Measurements from ENCODE around the gene MTR.

Gene MTR

DNA sequence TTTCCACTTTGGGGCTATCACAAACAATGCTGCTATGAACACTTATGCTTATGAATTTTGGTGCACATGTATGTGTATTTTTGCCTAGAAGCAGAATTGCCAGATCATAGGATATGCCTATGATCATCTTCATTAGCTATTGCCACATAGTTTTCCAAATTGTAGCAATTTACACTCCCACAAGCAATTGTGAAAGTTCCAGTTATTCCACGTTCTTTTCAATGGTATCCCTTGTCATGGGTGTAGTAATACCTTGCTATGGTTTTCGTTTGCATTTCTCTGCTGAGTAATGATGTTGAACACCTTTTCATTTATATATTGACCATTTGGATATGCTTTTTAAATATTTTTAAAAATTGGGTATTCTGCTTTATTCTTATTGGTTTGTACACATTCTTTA lies 82.6 kb downstream of the MTR start:
- TF ChIP-seq PAX5 (IDR thresholded peaks at IDR 0.05; ENCODE audit: insufficient read depth, low read length, severe bottlenecking) (no peak), TAF1 (IDR thresholded peaks at IDR 0.05; ENCODE audit: low read depth, low read length) (no peak), POLR2AphosphoS5 (IDR thresholded peaks at IDR 0.05; ENCODE audit: low read depth, low read length) (no peak), POU2F2 (IDR thresholded peaks at IDR 0.05; ENCODE audit: low read depth, low read length) (no peak), SPI1 (IDR thresholded peaks at IDR 0.05; ENCODE audit: low read depth, low read length) (no peak), POLR2A (IDR thresholded peaks at IDR 0.05; ENCODE audit: low read depth, low read length) (no peak)
- FAIRE-seq (no peak), DNase-seq (ENCODE audit: insufficient read length, low spot score) (no peak)

DNA sequence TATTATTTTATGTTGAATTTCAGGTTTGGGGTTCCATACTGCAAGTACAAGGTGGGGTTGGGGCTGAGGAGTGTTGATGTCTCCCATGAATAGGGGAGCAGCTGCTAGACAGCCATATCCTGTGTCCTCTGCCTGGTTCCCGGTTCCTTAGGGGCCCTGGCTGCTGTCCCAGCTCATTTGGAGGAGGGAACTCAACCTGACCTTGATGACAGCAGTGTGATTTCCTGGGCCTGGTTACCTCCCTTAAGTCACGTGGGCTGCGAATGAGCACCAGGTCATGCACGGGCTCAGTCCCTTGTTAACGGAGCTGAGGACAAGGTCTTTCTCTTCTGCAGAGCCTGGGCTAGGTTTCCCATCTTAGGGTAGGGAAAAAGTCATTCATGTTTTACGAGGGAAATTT lies 85.1 kb downstream of the MTR start:
- FAIRE-seq = no peak
- DNase-seq (ENCODE audit: insufficient read length, low spot score) = no peak
- TF ChIP-seq PAX5 (IDR thresholded peaks at IDR 0.05; ENCODE audit: insufficient read depth, low read length, severe bottlenecking) (no peak), SPI1 (IDR thresholded peaks at IDR 0.05; ENCODE audit: low read depth, low read length) (no peak), TAF1 (IDR thresholded peaks at IDR 0.05; ENCODE audit: low read depth, low read length) (no peak), POU2F2 (IDR thresholded peaks at IDR 0.05; ENCODE audit: low read depth, low read length) (no peak), POLR2AphosphoS5 (IDR thresholded peaks at IDR 0.05; ENCODE audit: low read depth, low read length) (no peak), POLR2A (IDR thresholded peaks at IDR 0.05; ENCODE audit: low read depth, low read length) (no peak)

DNA sequence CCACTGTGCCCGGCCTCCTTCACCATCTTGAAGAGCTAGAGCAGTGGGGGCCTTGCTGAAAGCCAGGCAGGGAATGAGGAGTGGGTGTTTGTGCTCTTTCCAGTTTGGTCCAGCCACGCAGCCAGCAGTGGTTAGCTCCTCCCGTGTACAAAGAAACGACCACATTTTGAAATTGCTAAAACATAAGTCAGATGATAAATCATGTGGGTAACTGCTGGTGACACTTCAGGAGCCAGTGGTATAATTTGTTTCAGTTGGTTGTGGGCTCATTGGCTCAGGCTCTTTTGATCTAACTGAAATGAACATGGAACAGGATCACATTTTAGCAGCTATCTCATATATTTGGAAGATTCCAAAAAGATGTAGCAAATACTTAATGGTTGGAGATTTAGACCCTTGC lies 87.6 kb downstream of the MTR start:
- TF ChIP-seq SPI1 (IDR thresholded peaks at IDR 0.05; ENCODE audit: low read depth, low read length) = no peak
- TF ChIP-seq TAF1 (IDR thresholded peaks at IDR 0.05; ENCODE audit: low read depth, low read length) = no peak
- TF ChIP-seq POLR2A (IDR thresholded peaks at IDR 0.05; ENCODE audit: low read depth, low read length) = no peak
- no peak for TF ChIP-seq POLR2AphosphoS5 (IDR thresholded peaks at IDR 0.05; ENCODE audit: low read depth, low read length)
- no peak for TF ChIP-seq POU2F2 (IDR thresholded peaks at IDR 0.05; ENCODE audit: low read depth, low read length)
- no peak for TF ChIP-seq PAX5 (IDR thresholded peaks at IDR 0.05; ENCODE audit: insufficient read depth, low read length, severe bottlenecking)
- DNase-seq (ENCODE audit: insufficient read length, low spot score) (no peak), FAIRE-seq (no peak)

DNA sequence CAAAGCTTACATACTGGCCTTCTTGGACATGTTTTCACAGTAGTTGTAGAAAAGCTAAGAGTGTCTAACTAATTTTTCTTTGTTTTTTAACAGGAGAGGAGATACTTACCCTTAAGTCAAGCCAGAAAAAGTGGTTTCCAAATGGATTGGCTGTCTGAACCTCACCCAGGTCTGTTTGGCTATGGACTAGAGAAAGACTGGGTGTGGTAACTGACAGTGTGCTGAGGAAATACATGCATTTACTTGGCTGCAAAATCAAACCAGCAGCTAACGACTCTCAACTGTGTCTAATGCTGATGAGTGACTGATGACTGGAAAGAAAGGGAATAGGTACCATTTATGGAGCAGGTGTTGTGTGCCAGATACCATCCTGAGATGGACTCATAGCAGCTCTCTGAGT lies 91.1 kb downstream of the MTR start:
- FAIRE-seq (no peak), DNase-seq (ENCODE audit: insufficient read length, low spot score) (no peak)
- no peak for TF ChIP-seq POLR2A (IDR thresholded peaks at IDR 0.05; ENCODE audit: low read depth, low read length)
- TF ChIP-seq SPI1 (IDR thresholded peaks at IDR 0.05; ENCODE audit: low read depth, low read length) = no peak
- TF ChIP-seq TAF1 (IDR thresholded peaks at IDR 0.05; ENCODE audit: low read depth, low read length) = no peak

DNA sequence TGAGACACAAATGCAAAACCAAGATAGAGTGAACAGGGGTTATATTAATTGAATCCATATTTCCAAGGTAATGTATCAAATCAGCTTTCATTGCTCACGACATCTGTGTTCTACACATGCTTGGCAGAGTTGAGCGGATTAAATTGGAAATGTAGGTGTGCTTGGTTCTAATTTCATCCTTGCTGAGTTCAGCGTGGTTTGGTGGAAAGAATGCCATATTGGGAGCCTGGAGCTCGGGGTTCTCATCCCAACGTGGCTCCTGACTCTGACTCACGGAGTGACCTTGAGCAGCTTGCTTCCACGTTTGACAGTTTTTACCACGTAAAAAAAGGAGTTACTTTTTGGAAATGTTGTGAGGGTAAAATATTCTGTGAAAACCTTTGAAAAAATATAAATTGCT lies 92.0 kb downstream of the MTR start:
- no peak for DNase-seq (ENCODE audit: insufficient read length, low spot score)
- TF ChIP-seq TAF1 (IDR thresholded peaks at IDR 0.05; ENCODE audit: low read depth, low read length) (no peak), POLR2A (IDR thresholded peaks at IDR 0.05; ENCODE audit: low read depth, low read length) (no peak), POU2F2 (IDR thresholded peaks at IDR 0.05; ENCODE audit: low read depth, low read length) (no peak), PAX5 (IDR thresholded peaks at IDR 0.05; ENCODE audit: insufficient read depth, low read length, severe bottlenecking) (no peak), POLR2AphosphoS5 (IDR thresholded peaks at IDR 0.05; ENCODE audit: low read depth, low read length) (no peak), SPI1 (IDR thresholded peaks at IDR 0.05; ENCODE audit: low read depth, low read length) (no peak)
- no peak for FAIRE-seq

DNA sequence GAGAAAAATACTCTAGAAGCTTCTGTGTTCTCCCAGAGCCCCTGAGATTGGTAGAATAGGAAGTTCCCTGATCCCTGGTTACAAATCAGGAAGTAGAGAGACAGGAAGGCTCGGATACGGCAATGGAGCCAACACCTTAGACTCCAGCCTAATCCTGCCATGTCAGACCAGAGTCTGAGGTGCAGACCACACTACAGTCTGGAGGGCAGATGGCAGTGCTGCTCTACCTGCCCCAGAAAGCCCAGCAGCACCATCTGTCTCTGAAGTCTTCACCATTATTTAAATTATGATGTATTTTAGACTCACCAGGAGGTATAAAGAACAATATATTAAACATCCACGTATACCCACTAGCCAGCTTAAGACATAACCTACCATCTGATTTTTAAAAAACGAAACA lies 93.0 kb downstream of the MTR start:
- FAIRE-seq (no peak), DNase-seq (ENCODE audit: insufficient read length, low spot score) (no peak)
- no peak for TF ChIP-seq POU2F2 (IDR thresholded peaks at IDR 0.05; ENCODE audit: low read depth, low read length)
- no peak for TF ChIP-seq PAX5 (IDR thresholded peaks at IDR 0.05; ENCODE audit: insufficient read depth, low read length, severe bottlenecking)
- TF ChIP-seq TAF1 (IDR thresholded peaks at IDR 0.05; ENCODE audit: low read depth, low read length) = no peak
- TF ChIP-seq POLR2AphosphoS5 (IDR thresholded peaks at IDR 0.05; ENCODE audit: low read depth, low read length) = no peak
- TF ChIP-seq POLR2A (IDR thresholded peaks at IDR 0.05; ENCODE audit: low read depth, low read length) = no peak
- no peak for TF ChIP-seq SPI1 (IDR thresholded peaks at IDR 0.05; ENCODE audit: low read depth, low read length)

DNA sequence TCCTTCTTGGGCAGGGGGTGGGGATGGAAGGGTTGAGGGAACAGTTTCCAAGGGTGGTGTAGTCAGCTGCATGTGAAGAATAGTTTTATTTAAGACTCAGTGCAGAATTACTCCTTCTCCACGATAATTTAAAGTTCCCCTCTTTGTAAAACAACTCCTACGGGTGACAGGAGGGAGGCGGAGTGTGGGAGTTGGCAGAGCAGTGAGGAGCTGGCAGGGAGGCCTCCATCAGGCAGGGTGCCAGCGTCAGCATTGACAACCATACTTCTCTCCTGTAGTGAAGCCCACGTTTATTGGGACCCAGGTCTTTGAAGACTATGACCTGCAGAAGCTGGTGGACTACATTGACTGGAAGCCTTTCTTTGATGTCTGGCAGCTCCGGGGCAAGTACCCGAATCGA lies 93.8 kb downstream of the MTR start:
- TF ChIP-seq POLR2A (IDR thresholded peaks at IDR 0.05; ENCODE audit: low read depth, low read length) (no peak), TAF1 (IDR thresholded peaks at IDR 0.05; ENCODE audit: low read depth, low read length) (no peak), POLR2AphosphoS5 (IDR thresholded peaks at IDR 0.05; ENCODE audit: low read depth, low read length) (no peak), PAX5 (IDR thresholded peaks at IDR 0.05; ENCODE audit: insufficient read depth, low read length, severe bottlenecking) (no peak)
- no peak for FAIRE-seq
- DNase-seq (ENCODE audit: insufficient read length, low spot score) = no peak

DNA sequence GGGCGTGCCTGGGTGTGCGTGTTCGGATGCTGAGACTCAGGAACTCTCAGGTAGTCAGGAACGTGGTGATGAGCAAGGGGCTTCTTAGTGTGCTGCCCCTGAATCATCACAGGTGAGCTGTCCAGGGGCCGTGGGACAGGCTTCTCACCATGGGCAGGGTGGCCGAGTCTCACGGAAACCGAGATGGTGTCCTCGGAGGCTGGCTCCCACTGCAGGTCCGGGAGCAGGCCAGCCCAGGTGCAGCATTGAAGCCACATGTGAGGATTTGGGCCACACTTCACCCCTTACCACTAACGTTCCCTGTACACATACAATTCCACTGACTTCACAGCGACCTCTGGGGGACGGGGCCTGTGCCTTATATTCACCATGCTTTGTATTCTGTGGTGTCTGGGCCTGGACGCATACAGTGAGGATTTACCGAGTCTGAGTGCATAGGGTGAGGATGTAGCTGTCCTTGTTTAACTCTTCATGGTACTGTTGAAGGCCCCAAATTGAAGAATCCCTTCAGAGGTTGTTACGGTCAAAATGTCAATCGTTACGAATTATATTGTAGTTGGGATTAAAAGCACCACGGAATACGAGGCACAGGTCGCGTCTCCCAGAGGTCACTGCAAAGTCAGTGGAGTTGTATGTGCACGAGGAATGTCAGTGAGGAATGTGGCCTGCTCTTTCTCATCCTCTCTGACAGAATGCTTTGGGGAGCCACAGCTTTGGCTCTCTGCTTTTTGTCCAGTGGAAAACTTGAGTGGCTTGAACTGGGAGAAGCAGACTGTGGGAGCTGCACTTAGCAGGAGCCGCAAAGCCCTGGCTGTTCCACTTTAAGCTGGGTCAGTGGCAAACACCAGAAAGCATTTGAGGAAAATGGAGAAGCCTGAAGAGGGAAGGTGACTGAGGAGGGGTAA lies 95.3 kb downstream of the MTR start:
- DNase-seq (ENCODE audit: insufficient read length, low spot score) (no peak), FAIRE-seq (no peak)
- TF ChIP-seq POLR2A (IDR thresholded peaks at IDR 0.05; ENCODE audit: low read depth, low read length) (no peak), SPI1 (IDR thresholded peaks at IDR 0.05; ENCODE audit: low read depth, low read length) (no peak), POU2F2 (IDR thresholded peaks at IDR 0.05; ENCODE audit: low read depth, low read length) (no peak), PAX5 (IDR thresholded peaks at IDR 0.05; ENCODE audit: insufficient read depth, low read length, severe bottlenecking) (no peak), POLR2AphosphoS5 (IDR thresholded peaks at IDR 0.05; ENCODE audit: low read depth, low read length) (no peak; the same call in 1 of the 2 replicates), TAF1 (IDR thresholded peaks at IDR 0.05; ENCODE audit: low read depth, low read length) (no peak)

DNA sequence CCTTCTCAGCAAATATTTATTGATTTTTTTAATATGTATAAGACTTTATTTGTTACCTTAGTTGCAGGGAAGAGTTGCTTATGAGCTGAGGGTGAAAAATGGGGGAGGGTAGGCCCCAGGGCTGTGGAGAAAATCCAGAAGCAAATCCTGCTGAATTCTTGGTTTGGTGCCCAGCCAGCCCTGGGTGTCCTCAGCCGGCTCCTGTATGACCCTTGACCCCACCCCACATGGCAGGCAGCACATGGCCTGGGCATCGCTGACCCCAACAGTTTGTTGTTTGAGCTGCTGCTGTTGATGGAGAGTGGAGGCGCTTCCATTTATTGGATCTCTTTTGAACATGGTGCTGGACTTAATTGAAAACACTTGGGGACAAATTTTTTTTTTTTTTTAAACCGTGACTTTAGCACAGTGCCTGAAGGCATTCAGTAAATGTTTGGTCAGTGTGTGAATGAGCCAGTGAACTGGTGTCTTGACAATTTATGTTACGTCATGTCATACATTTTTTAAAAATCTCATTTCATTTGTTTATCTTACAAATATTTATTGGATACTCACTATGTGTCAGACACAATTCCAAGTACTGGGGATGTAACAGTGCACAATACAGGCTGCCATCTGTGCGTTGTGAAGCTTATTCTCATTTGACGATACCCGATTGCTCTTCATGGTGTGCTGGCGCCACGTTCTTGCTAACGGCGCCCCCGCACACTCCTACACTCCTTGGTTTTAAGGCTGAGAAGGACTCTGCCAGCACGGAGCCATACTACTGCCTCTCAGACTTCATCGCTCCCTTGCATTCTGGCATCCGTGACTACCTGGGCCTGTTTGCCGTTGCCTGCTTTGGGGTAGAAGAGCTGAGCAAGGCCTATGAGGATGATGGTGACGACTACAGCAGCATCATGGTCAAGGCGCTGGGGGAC lies 98.8 kb downstream of the MTR start:
- FAIRE-seq (no peak), DNase-seq (ENCODE audit: insufficient read length, low spot score) (no peak)
- TF ChIP-seq TAF1 (IDR thresholded peaks at IDR 0.05; ENCODE audit: low read depth, low read length) (no peak), POLR2A (IDR thresholded peaks at IDR 0.05; ENCODE audit: low read depth, low read length) (no peak), POU2F2 (IDR thresholded peaks at IDR 0.05; ENCODE audit: low read depth, low read length) (no peak), SPI1 (IDR thresholded peaks at IDR 0.05; ENCODE audit: low read depth, low read length) (no peak), POLR2AphosphoS5 (IDR thresholded peaks at IDR 0.05; ENCODE audit: low read depth, low read length) (no peak), PAX5 (IDR thresholded peaks at IDR 0.05; ENCODE audit: insufficient read depth, low read length, severe bottlenecking) (no peak)

Measured in GM12891 (cell line).